H1 (cell line): ENCODE measurements around the gene CALM1. TPM values are rescaled to one million over a fixed set of nuclear protein-coding genes. Genes with fewer than 3 reads are reported as not detected.

Experiments used
- ASH2L ChIP-seq: fragments of 200-600, 300-600 bp; sonication (generic); IDR thresholded peaks from one replicate; pipeline ENCODE4 v1.7.1; 2017; ENCODE audit warnings: low read length
- POU5F1 ChIP-seq: IDR thresholded peaks from 2 replicates; pipeline ENCODE4 v1.6.1; 2011; ENCODE audit warnings: low read depth, mild to moderate bottlenecking, low read length, moderate library complexity
- SP1 ChIP-seq: IDR thresholded peaks from 2 replicates; pipeline ENCODE4 v1.6.1; 2011; ENCODE audit warnings: low read depth, low read length
- TBP ChIP-seq: IDR thresholded peaks from 2 replicates; pipeline ENCODE4 v1.6.1; 2011; ENCODE audit warnings: low read depth, low read length, improper control_type of control experiment
- polyA plus RNA-seq, 7 experiments: library from polyadenylated mRNA; depleted of rRNA in 3 of 7; stranded (reverse) in 5 of 7; unstranded in 2 of 7; fragments of >200 nt in 5 of 7; fragments of 200-250 nt in 2 of 7; gene quantifications; 1 replicate in 5 of 7; 2 replicates in 1 of 7; 4 replicates in 1 of 7; pipeline versions ENCODE4 v1.2.1 to v1.2.3, GENCODE V29; 2011 to 2013; ENCODE audit warnings: missing spikeins in 2 of 7, mixed read lengths in 2 of 7
- total RNA-seq: library from RNA; stranded (reverse); fragmentation: NEBNext Ultra II Directional; extraction: Animal tissue kit (Norgen Biotek cat#: 25700); gene quantifications from 2 replicates; pipeline ENCODE4 v1.2.1, GENCODE V29; 2021
- TF ChIP-seq, protein P1 (sequence below), 3 experiments: IDR thresholded peaks; 1 replicate in 2 of 3; 2 replicates in 1 of 3; pipeline versions ENCODE4 v1.5.1 to v1.6.1; 2011; ENCODE audit warnings: low read length in 3 of 3, mild to moderate bottlenecking in 3 of 3, inconsistent platforms in 2 of 3, low read depth in 1 of 3, moderate library complexity in 1 of 3; ENCODE audit not compliant: insufficient read depth in 1 of 3; ENCODE audit errors: control extremely low read depth in 1 of 3
- TF ChIP-seq, protein P2 (sequence below): fragments of 300-600 bp; sonication (generic); IDR thresholded peaks from 2 replicates; pipeline ENCODE4 v1.7.1; 2012; ENCODE audit warnings: low read length, moderate library complexity, mild to moderate bottlenecking, inconsistent platforms; ENCODE audit not compliant: insufficient replicate concordance

The CALM1 gene
- total and polyA plus RNA-seq, 2 of the 8 experiments (the other 6 are each of a cell fraction or from before 2014, with no cell fraction given), result 285 to 422 TPM

DNA sequence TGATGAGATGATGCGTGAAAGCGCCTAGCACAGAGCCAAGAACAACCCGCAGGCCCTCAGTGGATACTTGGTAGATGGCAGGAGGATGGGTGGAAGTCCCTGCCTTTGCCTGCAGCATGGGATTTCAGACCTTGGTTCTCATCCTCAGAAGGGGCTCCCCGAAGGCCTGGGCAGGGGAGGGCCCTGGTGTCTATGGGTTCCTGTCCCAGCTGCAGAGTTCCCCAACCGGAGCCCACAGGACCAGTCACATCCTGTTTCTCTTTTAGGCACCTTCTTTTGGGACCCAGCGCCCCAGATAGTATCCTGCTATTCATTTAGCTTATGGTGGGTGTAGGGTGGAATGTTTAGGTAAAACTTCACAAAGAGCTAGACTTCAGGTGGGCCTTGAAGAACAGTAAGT is 55.5 kb downstream of the CALM1 start (continued):
- TF ChIP-seq, protein P1, sequence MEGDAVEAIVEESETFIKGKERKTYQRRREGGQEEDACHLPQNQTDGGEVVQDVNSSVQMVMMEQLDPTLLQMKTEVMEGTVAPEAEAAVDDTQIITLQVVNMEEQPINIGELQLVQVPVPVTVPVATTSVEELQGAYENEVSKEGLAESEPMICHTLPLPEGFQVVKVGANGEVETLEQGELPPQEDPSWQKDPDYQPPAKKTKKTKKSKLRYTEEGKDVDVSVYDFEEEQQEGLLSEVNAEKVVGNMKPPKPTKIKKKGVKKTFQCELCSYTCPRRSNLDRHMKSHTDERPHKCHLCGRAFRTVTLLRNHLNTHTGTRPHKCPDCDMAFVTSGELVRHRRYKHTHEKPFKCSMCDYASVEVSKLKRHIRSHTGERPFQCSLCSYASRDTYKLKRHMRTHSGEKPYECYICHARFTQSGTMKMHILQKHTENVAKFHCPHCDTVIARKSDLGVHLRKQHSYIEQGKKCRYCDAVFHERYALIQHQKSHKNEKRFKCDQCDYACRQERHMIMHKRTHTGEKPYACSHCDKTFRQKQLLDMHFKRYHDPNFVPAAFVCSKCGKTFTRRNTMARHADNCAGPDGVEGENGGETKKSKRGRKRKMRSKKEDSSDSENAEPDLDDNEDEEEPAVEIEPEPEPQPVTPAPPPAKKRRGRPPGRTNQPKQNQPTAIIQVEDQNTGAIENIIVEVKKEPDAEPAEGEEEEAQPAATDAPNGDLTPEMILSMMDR (IDR thresholded peaks at IDR 0.05; ENCODE audit: control extremely low read depth in 1 of 3, insufficient read depth in 1 of 3, low read depth in 1 of 3, low read length in 3 of 3), result no peak
- TF ChIP-seq ASH2L, result no peak
- TF ChIP-seq POU5F1, result no peak
- TF ChIP-seq, protein P2, sequence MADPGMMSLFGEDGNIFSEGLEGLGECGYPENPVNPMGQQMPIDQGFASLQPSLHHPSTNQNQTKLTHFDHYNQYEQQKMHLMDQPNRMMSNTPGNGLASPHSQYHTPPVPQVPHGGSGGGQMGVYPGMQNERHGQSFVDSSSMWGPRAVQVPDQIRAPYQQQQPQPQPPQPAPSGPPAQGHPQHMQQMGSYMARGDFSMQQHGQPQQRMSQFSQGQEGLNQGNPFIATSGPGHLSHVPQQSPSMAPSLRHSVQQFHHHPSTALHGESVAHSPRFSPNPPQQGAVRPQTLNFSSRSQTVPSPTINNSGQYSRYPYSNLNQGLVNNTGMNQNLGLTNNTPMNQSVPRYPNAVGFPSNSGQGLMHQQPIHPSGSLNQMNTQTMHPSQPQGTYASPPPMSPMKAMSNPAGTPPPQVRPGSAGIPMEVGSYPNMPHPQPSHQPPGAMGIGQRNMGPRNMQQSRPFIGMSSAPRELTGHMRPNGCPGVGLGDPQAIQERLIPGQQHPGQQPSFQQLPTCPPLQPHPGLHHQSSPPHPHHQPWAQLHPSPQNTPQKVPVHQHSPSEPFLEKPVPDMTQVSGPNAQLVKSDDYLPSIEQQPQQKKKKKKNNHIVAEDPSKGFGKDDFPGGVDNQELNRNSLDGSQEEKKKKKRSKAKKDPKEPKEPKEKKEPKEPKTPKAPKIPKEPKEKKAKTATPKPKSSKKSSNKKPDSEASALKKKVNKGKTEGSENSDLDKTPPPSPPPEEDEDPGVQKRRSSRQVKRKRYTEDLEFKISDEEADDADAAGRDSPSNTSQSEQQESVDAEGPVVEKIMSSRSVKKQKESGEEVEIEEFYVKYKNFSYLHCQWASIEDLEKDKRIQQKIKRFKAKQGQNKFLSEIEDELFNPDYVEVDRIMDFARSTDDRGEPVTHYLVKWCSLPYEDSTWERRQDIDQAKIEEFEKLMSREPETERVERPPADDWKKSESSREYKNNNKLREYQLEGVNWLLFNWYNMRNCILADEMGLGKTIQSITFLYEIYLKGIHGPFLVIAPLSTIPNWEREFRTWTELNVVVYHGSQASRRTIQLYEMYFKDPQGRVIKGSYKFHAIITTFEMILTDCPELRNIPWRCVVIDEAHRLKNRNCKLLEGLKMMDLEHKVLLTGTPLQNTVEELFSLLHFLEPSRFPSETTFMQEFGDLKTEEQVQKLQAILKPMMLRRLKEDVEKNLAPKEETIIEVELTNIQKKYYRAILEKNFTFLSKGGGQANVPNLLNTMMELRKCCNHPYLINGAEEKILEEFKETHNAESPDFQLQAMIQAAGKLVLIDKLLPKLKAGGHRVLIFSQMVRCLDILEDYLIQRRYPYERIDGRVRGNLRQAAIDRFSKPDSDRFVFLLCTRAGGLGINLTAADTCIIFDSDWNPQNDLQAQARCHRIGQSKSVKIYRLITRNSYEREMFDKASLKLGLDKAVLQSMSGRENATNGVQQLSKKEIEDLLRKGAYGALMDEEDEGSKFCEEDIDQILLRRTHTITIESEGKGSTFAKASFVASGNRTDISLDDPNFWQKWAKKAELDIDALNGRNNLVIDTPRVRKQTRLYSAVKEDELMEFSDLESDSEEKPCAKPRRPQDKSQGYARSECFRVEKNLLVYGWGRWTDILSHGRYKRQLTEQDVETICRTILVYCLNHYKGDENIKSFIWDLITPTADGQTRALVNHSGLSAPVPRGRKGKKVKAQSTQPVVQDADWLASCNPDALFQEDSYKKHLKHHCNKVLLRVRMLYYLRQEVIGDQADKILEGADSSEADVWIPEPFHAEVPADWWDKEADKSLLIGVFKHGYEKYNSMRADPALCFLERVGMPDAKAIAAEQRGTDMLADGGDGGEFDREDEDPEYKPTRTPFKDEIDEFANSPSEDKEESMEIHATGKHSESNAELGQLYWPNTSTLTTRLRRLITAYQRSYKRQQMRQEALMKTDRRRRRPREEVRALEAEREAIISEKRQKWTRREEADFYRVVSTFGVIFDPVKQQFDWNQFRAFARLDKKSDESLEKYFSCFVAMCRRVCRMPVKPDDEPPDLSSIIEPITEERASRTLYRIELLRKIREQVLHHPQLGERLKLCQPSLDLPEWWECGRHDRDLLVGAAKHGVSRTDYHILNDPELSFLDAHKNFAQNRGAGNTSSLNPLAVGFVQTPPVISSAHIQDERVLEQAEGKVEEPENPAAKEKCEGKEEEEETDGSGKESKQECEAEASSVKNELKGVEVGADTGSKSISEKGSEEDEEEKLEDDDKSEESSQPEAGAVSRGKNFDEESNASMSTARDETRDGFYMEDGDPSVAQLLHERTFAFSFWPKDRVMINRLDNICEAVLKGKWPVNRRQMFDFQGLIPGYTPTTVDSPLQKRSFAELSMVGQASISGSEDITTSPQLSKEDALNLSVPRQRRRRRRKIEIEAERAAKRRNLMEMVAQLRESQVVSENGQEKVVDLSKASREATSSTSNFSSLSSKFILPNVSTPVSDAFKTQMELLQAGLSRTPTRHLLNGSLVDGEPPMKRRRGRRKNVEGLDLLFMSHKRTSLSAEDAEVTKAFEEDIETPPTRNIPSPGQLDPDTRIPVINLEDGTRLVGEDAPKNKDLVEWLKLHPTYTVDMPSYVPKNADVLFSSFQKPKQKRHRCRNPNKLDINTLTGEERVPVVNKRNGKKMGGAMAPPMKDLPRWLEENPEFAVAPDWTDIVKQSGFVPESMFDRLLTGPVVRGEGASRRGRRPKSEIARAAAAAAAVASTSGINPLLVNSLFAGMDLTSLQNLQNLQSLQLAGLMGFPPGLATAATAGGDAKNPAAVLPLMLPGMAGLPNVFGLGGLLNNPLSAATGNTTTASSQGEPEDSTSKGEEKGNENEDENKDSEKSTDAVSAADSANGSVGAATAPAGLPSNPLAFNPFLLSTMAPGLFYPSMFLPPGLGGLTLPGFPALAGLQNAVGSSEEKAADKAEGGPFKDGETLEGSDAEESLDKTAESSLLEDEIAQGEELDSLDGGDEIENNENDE, result no peak
- TF ChIP-seq SP1, result no peak
- no peak for TF ChIP-seq TBP
- TF ChIP-seq, all 59 proteins: peak for 0
